T1000 (cell line): ENCODE results near the gene TRIM44.
A peak's percentile ranks its signal among the peaks of the same experiment; 100 is the strongest.

Experiments
- DNase-seq: peaks from one replicate; lab custom pipeline; 2025; ENCODE audit warnings: mixed read lengths; lab: John Stamatoyannopoulos, UW

TRIM44 gene, protein sequence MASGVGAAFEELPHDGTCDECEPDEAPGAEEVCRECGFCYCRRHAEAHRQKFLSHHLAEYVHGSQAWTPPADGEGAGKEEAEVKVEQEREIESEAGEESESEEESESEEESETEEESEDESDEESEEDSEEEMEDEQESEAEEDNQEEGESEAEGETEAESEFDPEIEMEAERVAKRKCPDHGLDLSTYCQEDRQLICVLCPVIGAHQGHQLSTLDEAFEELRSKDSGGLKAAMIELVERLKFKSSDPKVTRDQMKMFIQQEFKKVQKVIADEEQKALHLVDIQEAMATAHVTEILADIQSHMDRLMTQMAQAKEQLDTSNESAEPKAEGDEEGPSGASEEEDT

DNA sequence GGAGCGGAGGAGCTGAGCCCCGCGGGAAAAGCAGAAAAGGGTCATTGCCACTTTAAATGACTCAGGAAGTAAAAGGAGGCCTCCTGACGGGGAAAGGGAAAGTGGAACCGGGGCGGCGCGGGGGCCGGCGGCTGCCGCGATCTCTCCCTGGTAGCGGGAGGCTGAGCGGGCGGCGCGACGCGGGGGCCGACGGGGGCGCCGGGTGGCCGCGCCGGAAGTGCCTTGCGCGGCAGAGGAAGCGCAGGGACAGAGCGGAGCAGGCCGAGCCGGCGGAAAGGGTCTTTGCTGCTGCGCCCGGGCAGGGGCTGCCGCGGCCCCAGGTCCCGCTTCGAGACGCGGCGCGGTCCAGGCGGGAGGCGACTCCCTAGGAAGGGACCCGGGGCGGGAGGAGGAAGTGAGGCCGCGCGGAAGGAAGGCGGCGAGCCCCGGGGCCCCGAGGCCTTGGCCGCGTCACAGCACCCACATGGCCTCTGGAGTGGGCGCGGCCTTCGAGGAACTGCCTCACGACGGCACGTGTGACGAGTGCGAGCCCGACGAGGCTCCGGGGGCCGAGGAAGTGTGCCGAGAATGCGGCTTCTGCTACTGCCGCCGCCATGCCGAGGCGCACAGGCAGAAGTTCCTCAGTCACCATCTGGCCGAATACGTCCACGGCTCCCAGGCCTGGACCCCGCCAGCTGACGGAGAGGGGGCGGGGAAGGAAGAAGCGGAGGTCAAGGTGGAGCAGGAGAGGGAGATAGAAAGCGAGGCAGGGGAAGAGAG, at the start of gene TRIM44:
Gene TRIM44, plus strand, starts transcription at position 127 of the 759 bp plus-strand sequence. Its CDS starts 337 bp downstream, at position 464.
- peak; percentile 70 for DNase-seq

DNA sequence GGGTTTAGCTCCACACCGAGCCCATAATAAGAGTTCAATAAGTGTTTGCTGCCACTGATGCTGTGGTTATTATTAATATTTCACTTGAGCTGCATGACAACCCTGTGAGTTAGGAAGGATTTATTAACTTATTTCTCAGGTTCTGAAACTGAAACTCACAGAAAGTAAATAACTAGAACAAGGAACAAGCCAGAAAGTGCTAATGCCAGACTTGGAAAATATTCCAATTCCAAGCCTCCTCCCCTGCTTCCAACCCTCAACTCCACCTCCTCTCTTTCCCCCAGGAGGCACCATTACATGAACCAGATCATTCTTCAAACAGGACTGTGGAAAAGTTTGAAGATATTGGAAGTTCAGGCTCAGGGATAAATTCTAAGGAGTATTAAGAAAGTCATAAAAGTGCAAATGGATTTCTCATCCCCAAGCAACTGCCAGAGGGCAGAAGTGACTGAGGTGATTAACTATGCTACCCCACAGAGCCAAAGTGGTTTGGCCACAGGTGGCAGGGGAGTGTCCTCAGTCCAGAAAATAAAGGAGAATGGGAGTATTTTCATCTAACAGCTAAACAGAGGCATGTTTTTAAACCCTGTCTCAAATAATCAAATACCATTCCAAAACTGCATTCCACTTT, 47.5 kb upstream of the TRIM44 start:
- peak; percentile 34 for DNase-seq

DNA sequence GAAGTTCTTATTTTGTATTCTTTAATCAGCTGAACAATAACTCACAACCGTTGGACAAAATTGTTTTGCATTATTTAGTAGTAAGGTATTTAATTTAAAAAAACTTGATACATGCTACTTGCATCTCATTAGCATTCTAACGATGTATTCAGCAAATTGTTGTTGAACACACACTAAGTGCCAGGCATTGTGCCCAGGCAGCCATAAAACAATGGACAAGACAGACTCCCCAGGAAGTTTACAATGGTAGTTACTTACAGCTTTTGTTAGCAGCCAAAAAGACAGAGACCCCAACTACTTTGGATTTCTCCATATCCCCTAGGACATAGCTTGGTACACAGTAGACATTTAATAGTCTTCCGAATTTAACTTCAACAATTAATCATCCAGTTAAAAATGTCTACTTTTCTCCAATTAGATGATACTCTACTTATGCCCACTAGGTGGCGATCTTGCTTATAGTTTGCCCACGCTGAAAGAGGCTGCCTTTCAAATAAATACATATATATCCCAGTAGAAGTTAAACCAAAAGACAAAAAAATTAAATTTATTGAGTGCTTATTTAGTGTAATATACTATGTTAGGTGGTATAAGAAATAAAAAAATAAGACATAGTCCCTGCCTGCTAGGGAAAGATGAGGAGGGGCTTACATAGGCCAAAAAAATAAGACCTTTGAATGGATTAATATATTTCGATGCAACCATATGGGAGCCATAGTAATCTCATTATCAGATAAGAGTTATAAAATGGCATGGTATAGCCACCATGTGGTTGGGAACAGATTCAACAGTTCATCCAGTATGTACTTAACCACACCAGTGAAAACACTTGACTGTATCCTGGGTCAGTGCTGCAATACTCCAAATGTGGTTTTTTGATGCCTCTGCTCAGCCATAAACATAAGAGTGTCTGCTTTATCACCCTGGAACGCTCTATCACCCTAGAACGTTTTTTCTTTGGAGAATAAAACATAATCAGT, 46.4 kb upstream of the TRIM44 start:
- no peak for DNase-seq

DNA sequence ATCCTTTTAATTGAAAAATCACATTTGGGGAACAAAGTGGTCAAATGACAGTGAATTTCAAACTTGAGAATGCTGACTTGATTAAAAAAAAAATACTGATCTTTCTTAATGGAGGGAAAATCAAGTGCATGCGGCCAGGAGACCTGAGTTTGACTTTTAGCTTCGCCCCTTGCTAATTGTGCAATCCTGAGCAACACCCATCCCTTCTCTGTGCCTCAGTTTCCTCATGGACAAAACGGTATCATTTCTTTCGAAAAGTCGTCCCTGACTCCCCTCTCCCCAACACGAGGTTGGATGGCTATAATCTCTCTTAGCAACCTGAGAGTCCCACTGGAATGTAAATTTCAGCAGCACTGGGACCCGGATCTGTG, 45.3 kb upstream of the TRIM44 start:
- DNase-seq: no peak

DNA sequence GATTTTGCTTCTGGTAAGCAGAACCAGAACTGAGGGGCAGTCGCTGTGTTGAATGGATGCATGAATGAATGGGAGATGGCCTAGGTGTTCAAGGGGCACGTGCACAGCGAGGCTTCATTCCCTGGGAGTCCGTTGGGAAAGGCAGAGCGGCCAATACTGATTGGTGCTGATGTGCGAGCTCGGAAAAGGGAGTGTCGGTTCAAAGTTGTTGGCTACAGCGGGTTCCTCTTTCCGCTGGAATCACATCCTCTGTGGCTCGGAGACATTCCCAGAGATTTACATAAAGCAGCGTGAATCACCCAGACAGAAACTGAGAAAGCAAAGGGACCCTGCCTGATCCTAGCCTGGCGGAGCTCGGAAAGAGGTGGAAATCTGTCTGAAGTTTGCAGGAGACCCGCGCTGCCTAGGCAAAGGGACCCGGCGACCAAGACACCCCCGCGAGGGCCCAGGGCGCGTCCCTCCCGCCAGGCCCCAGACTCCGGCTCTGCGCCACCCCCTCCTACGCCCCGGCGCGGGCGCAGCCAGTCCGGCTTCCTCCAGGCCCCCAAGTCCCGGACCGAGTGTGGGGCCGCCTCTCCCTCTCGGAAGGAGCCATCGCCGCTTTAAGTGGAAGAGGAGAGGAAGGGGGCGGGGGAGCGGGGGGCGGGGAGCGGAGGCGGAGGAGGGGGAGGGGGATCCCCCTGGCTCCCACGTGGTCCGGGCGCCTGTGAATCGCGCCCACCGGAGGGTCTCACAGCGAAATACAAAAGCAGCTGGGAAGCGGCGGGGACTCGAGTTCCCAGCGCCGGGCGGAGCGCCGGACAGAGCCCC, 44.7 kb upstream of the TRIM44 start, which contains the start of gene FJX1:
Gene FJX1, plus strand, starts transcription at position 774 of the 810 bp plus-strand sequence. CDS start 177 bp downstream, outside the sequence.
- peak; percentile 89 for DNase-seq

DNA sequence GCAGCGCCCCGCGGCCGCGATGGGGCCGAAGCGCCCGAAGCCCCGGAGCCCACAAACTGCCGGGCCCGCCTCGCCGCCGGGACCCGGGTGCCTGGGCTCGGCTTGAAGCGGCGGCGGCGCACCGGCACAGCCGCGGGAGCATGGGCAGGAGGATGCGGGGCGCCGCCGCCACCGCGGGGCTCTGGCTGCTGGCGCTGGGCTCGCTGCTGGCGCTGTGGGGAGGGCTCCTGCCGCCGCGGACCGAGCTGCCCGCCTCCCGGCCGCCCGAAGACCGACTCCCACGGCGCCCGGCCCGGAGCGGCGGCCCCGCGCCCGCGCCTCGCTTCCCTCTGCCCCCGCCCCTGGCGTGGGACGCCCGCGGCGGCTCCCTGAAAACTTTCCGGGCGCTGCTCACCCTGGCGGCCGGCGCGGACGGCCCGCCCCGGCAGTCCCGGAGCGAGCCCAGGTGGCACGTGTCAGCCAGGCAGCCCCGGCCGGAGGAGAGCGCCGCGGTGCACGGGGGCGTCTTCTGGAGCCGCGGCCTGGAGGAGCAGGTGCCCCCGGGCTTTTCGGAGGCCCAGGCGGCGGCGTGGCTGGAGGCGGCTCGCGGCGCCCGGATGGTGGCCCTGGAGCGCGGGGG, 44.0 kb upstream of the TRIM44 start:
- no peak for DNase-seq

DNA sequence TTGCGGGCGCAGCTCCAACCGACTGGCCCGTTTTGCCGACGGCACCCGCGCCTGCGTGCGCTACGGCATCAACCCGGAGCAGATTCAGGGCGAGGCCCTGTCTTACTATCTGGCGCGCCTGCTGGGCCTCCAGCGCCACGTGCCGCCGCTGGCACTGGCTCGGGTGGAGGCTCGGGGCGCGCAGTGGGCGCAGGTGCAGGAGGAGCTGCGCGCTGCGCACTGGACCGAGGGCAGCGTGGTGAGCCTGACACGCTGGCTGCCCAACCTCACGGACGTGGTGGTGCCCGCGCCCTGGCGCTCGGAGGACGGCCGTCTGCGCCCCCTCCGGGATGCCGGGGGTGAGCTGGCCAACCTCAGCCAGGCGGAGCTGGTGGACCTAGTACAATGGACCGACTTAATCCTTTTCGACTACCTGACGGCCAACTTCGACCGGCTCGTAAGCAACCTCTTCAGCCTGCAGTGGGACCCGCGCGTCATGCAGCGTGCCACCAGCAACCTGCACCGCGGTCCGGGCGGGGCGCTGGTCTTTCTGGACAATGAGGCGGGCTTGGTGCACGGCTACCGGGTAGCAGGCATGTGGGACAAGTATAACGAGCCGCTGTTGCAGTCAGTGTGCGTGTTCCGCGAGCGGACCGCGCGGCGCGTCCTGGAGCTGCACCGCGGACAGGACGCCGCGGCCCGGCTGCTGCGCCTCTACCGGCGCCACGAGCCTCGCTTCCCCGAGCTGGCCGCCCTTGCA, 43.3 kb upstream of the TRIM44 start:
- DNase-seq: no peak

DNA sequence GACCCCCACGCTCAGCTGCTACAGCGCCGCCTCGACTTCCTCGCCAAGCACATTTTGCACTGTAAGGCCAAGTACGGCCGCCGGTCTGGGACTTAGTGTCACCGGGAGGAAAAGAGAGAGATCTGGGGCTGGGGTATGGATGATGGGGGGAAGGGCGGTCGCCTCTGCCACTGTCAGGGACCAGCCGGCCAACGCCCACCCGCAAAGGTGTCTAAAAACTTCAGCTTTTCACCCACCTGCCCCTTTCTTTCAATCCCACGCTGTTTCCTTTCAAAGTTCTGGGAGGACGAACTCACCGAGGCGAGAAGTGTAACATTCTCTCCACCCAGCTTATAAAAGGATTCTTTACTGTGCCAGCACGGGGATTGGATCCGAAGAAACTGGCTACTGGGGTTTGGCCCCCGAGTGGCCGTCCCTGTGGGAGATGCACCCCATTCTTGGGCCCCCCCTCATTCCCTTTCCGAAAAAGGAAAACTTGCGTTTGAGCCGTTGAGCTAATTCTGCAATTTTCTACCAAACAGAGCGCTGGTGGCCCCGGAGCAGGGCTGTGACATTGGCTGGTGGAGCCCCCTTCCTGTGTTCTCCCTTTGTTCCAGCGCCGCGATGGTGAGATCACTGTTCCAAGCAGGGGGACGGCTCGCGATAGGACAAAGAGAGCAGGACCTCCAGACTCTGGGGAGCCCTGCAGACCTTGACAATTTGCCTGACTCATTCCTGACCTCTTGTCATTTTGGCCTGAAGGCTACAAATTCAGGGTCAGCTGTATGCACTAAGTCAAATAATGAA, 42.5 kb upstream of the TRIM44 start:
- no peak for DNase-seq

DNA sequence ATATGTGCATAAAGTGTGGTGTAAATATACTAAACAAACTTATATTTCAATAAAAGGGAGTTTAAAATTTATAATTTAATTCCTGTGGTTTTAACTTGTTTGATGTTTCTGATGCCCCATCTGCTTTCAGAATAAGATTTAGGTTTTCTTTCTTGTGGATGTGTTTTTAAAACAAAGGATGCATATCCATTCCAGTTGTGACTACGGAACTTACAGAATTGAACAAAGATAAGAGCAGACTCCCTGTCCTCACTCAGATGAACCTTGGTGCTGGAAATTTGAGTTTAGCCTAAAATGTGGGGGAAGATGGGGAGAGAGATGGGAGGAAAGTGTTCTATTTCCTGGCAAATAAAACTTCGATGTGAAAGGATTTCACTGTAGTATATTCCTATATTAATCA, 41.8 kb upstream of the TRIM44 start:
- no peak for DNase-seq

DNA sequence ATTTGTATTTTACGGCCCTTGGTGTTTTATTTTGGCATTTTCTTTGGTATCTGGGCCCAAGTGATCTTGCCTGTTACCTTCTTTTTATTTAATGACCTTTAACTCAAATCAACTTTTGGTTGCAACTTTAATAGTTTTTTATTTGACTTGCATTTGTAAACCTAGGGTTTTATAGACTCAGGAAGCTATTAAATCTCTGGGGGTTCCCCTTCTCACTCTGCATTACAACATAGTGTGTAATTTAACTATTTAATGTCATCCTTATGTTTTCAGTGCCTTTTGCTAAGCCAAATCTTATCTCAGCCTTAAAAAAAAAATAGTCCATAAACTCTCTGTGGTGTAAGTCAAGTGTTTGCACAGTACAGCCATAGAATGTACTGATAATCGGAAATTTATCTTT, 41.0 kb upstream of the TRIM44 start:
- no peak for DNase-seq

DNA sequence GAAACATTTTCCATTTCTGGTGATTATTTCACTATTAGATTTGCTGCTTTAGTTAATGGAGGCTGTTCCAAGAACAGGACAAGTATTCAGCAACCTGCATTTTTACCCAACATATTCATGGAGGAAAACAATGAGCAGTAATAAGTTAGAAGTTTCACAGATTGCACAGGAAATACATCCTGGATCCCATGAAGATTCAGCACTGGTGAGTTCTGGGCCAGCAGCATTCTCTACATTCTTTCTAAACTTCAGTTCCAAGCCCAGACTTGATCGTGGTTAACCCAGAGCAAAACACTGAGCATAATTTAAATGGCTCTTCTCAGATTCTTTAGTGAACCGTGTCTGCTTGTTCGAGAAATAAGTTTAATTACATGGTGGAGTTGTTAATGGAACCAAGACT, 40.5 kb upstream of the TRIM44 start:
- no peak for DNase-seq

DNA sequence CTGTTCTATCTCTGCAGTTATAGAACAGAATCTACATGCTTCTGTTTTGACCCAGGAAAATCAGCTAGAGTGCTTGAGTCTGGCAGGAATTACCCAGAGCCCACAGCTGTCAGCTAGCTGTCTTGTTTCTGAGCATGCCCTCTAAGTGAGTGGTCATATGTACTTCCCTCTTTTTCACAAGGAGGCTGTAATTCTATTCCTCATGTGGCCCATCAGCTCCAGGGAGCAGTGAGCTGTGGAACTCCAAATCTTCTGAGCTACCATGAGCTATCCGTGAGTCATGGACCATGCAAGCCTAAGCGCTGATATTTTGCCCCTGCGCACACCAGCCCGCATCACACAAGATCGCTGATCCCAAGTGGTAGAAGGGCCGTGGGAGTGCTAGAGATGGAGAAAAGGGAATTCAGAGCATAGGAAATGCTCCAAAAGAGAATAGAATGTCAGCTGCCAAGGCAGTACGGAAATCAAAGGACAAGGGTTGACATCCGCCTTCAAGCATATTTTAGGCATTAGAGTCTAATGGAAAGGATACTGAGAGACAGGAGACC, 38.9 kb upstream of the TRIM44 start:
- DNase-seq: peak; percentile 69

DNA sequence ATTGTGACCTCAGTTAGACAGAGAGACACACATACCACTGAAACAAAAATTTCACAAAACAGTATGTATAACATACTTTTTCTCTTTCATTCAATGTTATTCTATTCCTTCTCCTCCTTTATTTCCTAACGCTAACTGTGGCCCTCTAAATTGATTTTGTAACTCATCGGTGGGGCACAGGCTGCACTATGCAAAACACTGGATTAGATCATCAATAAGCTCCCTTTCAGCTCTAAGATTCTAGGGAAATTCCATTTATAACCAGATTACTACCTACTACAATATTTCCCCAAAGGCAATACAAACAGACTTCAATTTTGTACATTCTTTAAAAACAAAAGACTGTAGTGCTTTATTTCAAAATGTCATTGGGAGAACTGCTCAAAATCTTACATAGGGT, 38.3 kb upstream of the TRIM44 start:
- no peak for DNase-seq

DNA sequence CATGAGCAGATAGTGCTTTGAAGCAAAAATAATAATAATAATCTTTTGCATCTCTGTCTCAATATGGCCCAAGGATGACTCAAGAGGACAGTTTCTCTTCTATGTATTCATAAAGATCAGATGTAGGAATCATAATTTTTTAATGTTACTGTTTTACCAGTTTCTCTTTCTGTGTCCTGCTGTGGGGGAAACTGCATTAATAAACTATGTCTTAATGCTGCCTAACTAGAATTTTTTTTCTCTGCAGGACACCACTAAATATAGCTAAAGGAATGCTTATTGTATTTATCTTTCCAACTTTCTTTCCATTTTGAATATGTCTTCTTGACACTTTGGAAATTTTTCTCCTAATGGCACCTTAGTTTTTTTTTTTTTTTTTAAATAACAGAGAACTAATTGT, 37.8 kb upstream of the TRIM44 start:
- no peak for DNase-seq

DNA sequence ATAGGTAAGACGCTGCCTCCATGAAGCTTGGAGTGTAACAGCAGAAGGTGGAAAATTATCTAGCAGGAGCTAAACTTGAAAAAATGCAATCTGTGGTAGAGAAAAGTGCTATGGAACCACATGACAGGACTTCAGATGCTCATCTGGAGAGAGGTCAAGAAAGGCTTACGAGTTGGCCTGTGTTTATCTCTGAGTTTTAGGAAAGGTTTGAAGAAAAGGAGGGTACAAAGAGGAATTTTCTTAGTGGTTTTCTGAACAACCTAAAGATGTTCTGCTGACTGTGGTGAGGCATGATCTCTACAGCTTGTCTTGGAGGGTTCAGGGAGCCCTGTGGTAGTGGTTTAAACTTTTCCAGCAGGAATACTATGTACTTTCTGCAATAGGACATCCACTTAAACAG, 36.1 kb upstream of the TRIM44 start:
- no peak for DNase-seq

DNA sequence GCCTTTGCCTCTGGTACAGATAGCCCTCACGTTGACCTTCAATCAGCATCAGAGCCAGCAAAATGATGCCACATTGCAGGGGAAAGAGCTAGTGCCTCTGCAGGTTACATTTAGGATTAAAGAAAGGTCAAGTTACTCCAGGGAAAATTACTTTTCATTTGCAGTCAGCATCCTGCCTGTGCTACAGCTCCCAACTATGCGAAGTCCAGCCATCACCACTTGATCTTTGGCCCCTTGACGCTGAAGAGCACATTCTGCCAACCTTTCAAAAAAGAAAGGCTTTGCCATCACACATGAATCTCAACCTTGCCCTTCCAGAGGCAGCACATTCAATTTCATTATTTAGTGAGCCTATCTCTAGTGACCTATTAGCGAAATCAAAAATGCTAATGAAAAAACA, 33.1 kb upstream of the TRIM44 start:
- DNase-seq: no peak

DNA sequence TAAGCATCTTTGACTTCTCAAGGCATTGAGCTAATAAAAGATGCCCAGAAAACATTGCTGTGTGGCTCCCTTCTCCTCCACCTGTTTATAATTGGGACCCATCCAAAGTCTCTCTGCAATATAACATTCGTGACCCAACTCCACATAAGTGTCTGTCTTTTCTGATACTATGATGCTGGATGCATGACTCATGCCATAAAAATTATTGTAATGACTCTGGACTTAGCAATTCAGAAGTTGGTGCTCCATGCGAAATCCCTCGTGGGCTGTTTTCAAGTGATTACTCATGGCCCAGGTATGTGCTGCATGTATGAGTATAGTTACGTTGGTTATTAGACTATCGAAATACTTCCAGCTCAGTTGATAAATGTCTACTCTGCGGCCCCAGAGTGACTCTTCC, 32.7 kb upstream of the TRIM44 start:
- DNase-seq: peak; percentile 88

DNA sequence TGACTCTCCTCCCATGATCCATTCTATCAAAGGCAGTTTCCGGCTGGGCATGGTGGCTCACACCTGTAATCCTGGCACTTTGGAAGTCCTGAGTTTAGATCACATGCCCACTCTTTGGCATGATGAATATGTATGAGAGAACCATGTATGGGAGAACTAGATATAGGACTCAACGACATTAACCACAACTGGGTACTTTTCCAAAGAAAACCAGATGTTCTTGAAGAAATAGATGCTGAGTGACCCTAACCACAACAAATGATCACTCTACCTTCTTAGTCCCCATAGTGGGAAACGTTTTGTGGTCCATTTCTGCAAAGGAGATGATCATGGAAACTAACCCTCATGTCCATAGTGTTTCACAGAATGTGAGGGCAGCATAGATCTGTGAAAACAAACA, 30.7 kb upstream of the TRIM44 start:
- no peak for DNase-seq

DNA sequence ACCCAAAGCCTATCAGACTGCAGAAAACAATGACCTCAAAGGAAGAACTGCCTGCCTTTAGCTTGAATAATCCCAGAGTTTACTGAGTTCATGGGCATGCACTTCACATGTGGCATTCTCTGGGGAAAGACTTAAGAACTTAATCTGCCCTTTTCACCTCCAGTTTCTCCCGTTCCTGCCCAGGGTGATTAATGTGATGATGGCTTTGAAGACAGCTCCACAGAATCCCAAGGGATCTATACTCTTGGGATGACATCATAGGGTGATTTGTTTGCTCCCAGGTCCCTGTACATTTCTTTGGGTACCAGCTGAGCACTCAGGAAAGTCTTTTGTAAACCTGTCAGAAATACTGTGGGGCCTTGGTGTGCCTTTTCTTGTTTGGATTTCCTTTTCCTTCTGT, 30.3 kb upstream of the TRIM44 start:
- peak; percentile 36 for DNase-seq
